Measurements from ENCODE around the gene NTNG2. TPM values are rescaled to one million over a fixed set of nuclear protein-coding genes. Genes with fewer than 3 reads are reported as not detected.

Gene NTNG2
- total RNA-seq, 1 donor from 2014 or later = 0.98 TPM

GRCh38 chr9:132242621-132243155 lies 80.8 kb downstream of the NTNG2 start:
- H3K4me3 ChIP-seq = peak overlapping the region; percentile 75 to 93
- H3K9me3 ChIP-seq = no peaks in the 10 kb centered on the region
- intact Hi-C loops (cut with DNase I) = no loop called here
- TF ChIP-seq POLR2AphosphoS5 (IDR thresholded peaks at IDR 0.05; ENCODE audit: insufficient read depth in 1 of 2, low read depth in 1 of 2) (no peak), POLR2A (IDR thresholded peaks at IDR 0.05) (no peak)
- TF ChIP-seq, protein P1, sequence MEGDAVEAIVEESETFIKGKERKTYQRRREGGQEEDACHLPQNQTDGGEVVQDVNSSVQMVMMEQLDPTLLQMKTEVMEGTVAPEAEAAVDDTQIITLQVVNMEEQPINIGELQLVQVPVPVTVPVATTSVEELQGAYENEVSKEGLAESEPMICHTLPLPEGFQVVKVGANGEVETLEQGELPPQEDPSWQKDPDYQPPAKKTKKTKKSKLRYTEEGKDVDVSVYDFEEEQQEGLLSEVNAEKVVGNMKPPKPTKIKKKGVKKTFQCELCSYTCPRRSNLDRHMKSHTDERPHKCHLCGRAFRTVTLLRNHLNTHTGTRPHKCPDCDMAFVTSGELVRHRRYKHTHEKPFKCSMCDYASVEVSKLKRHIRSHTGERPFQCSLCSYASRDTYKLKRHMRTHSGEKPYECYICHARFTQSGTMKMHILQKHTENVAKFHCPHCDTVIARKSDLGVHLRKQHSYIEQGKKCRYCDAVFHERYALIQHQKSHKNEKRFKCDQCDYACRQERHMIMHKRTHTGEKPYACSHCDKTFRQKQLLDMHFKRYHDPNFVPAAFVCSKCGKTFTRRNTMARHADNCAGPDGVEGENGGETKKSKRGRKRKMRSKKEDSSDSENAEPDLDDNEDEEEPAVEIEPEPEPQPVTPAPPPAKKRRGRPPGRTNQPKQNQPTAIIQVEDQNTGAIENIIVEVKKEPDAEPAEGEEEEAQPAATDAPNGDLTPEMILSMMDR (IDR thresholded peaks at IDR 0.05) = no peak
- peak overlapping the region; percentile 63 for H3K27ac ChIP-seq
- no peak for DNase-seq (ENCODE audit: extremely low spot score in 2 of 2)
- H3K27me3 ChIP-seq = no peaks in the 10 kb centered on the region
- H3K36me3 ChIP-seq = no peaks in the 10 kb centered on the region
- peaks cover 45% of the 10 kb centered on the region for H3K4me1 ChIP-seq

DNA sequence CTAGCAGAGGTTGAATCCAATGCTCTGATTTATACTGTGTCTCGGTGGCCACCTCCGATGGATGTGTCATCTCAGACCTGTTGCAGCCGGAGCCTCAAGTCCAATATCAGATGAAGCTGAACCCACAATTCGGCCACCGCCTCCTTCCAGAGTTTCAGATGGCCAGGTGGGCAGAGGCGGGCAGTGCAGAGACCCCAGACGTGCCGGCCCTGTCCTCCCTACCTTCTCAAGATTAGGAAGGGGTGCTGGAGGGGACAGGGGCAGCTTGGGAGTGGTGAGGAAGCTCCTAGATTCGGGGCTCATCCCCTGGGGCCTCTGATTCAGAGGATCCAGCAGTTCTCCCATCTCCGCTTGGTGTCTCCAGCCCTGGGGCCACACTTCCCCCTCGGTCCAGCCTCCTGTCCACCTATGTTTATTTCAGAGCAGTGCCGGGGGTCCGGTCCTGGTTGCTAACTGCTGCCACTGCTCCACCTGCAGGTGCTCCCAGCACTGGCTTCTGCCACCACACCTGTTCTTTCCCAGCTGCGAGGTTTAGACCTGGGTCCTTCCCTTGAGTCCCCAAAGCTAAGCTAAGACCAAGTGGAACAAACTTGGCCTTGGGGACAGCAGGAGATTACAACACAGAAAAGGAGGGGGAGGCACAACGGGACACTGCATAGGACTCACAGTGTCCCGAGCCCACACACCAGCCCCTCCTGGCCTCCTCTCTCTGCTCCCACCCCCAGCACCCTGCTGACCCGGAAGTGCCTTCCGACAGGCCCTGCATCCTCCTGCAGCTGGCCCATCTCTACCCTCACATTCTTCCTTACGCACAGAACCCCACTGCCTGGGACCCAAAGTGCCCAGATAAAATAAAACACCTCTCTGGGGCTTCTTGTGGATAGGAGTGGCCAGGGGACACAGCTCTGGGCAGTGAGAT lies 81.6 kb downstream of the NTNG2 start:
- H3K27me3 ChIP-seq = no peaks in the 10 kb centered on the region
- no peaks in the 10 kb centered on the region for H3K9me3 ChIP-seq
- no peak for DNase-seq (ENCODE audit: extremely low spot score in 2 of 2)
- H3K27ac ChIP-seq = no peak overlapping the region
- intact Hi-C loops (cut with DNase I) = no loop called here
- TF ChIP-seq POLR2A (IDR thresholded peaks at IDR 0.05) = no peak
- H3K4me3 ChIP-seq = no peak overlapping the region
- H3K4me1 ChIP-seq = peaks cover 45% of the 10 kb centered on the region
- H3K36me3 ChIP-seq = no peaks in the 10 kb centered on the region

- intact Hi-C loops (cut with DNase I) = no loop called here
- peak overlapping the region; percentile 68 for H3K27ac ChIP-seq
- no peaks in the 10 kb centered on the region for H3K9me3 ChIP-seq
- H3K27me3 ChIP-seq = no peaks in the 10 kb centered on the region
- TF ChIP-seq, protein P1 (IDR thresholded peaks at IDR 0.05) = no peak
- TF ChIP-seq POLR2A (IDR thresholded peaks at IDR 0.05) (no peak), POLR2AphosphoS5 (IDR thresholded peaks at IDR 0.05; ENCODE audit: insufficient read depth in 1 of 2, low read depth in 1 of 2) (peak in 1 of 2 donors; percentile 44)
- peaks cover 45% of the 10 kb centered on the region for H3K4me1 ChIP-seq
- no peak overlapping the region for H3K4me3 ChIP-seq
- no peak for DNase-seq (ENCODE audit: extremely low spot score in 2 of 2)
- H3K36me3 ChIP-seq = no peaks in the 10 kb centered on the region
These were observed 83.0 kb downstream of the NTNG2 start for GRCh38 chr9:132244582-132245455.

- H3K36me3 ChIP-seq = no peaks in the 10 kb centered on the region
- no peak overlapping the region for H3K27ac ChIP-seq
- no peak overlapping the region for H3K4me3 ChIP-seq
- no peaks in the 10 kb centered on the region for H3K27me3 ChIP-seq
- TF ChIP-seq POLR2A (IDR thresholded peaks at IDR 0.05) = no peak
- TF ChIP-seq, protein P1 (IDR thresholded peaks at IDR 0.05) = no peak
- no peak for TF ChIP-seq POLR2AphosphoS5 (IDR thresholded peaks at IDR 0.05; ENCODE audit: insufficient read depth in 1 of 2, low read depth in 1 of 2)
- no peaks in the 10 kb centered on the region for H3K9me3 ChIP-seq
- intact Hi-C loops (cut with DNase I) = no loop called here
- peaks cover 41% of the 10 kb centered on the region for H3K4me1 ChIP-seq
- DNase-seq (ENCODE audit: extremely low spot score in 2 of 2) = no peak
These were observed 83.6 kb downstream of the NTNG2 start for GRCh38 chr9:132245465-132245864.

DNA sequence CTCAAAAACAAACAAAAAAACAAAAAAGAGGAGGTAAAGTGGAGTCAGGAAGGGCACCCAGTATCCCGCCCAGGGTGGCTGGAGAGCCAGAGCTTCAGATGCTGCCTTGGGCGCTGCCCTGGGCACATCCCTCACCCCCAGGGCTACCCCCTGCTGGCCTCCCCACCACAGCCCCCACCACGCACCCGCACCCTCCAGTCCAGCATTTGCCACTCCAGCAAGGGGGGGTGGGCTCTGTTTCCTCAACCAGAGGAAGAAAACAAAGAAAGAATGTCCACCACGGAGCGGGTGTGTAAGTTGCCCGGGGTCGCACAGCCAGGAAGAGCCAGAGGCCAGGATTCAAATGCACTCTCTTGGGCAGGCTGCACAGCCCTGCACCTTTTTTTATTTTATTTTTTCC lies 86.1 kb downstream of the NTNG2 start:
- intact Hi-C loops (cut with DNase I) = no loop called here
- TF ChIP-seq POLR2A (IDR thresholded peaks at IDR 0.05) = no peak
- TF ChIP-seq POLR2AphosphoS5 (IDR thresholded peaks at IDR 0.05; ENCODE audit: insufficient read depth in 1 of 2, low read depth in 1 of 2) = no peak
- TF ChIP-seq, protein P1 (IDR thresholded peaks at IDR 0.05) = no peak
- H3K27me3 ChIP-seq = no peaks in the 10 kb centered on the region
- DNase-seq (ENCODE audit: extremely low spot score in 2 of 2) = no peak
- no peak overlapping the region for H3K27ac ChIP-seq
- no peak overlapping the region for H3K4me3 ChIP-seq
- H3K9me3 ChIP-seq = no peaks in the 10 kb centered on the region
- H3K4me1 ChIP-seq = peaks cover 26% of the 10 kb centered on the region
- H3K36me3 ChIP-seq = no peaks in the 10 kb centered on the region

Measured in vagina (tissue), 2 donors.